HG03025 (cell line): ENCODE results near the gene ARNT2.
"Not testable (repeated sequence)": the region's sequence is repeated elsewhere in the genome, so short reads cannot be mapped to it uniquely, and the experiment has no call there.

Source experiments
- ATAC-seq: cut with Tn5 transposase; IDR thresholded peaks from one replicate; pipeline ENCODE4 v1.9.1; 2021; ENCODE audit warnings: mild to moderate bottlenecking, moderate library complexity; ENCODE audit not compliant: unreplicated experiment, low FRiP score

The ARNT2 gene

DNA sequence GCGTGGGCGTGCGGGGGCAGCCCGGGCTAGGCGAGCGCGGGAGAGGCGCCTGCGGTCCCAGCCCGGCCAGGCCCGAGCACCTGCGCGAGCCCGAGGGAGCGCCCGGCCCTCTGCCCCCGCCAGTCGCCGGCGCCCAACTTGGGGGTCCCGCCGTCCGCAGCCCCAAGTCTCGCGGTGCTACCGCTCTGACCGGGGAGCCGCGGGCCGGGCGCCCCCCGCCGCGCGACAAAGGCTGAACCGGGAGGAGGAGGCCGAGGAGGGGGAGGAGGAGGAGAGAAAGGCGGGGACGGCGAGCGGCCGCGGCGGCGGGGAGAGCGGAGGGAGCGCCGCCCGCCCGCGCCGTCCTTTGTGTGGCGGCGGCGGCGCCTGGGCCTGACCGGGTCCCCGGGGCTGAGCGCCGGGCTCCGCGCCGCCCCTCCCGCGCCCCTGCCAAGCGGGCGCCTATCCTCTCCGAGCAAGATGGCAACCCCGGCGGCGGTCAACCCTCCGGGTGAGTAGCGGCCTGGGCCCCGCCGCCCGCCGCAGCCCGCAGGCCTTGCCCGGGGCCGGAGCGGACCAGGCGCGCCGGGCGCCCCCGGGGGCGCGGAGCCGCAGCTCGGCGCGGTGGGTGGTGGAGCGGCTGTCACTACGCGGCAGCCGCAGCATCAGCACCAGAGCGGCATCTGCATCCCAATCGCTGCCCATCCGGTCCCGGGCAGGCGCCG, at the start of gene ARNT2:
Gene ARNT2 (plus strand): TSS at position 326 of the 704 bp plus-strand sequence. CDS start 134 bp downstream, at position 460.
- no peak for ATAC-seq

DNA sequence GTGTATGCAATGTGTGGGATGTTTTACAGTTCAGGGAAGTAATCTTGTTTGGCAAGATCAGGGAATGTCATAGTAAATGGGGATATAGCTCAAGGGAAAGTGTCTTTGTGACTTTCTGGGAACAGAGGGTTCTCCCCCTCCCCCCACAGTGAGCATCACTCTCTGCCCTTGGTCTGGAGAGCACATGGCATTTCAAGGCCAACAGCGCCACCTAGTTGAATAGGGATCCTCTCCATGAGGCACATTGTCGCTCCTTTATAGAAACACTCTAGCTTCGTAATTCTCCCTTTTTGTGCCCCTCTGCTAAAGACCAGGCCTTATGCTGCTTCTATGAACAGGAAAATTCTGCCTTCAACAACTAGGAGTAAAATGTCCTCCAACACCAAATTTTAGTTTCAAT, 37.1 kb upstream of the ARNT2 start:
- ATAC-seq = no peak

DNA sequence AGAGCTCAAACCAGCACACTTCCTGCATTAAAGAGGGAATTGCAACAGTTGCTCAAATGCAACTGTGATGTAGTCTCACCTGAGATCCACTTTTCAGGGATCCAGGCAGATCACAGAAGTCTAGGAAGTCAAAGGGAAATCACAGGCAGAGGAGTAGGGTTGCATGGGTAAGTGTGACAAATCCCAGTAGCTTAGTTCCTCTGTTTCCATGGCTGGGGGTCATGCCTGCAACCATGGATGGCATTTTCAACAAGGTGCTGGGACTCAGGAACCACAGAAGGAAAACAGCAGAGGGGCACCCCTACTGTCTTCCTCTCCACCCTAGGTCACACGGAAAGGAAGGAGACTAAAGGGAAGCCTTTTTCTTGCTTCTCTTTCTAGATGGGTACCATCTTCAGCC, 36.5 kb upstream of the ARNT2 start:
- ATAC-seq = no peak

DNA sequence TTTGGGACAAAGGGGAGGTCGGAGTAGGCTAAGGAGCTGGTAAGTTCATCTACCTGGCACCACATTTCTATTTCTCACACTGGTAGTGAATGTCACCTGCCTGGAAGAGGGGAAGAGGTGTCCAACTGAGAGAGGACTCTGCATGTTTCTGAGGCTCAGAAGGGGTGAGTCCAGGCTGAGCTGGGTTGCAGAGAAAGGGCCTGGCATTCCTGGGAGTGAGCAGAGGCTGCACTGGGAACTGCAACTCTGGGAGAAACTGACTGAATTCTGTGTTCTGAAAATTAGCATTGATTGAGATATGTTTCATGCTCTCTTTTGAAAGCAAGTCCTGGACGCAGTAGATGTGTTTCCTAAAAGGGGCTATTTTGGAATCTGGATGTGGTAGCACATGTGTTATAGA, 32.3 kb upstream of the ARNT2 start:
- no peak for ATAC-seq

DNA sequence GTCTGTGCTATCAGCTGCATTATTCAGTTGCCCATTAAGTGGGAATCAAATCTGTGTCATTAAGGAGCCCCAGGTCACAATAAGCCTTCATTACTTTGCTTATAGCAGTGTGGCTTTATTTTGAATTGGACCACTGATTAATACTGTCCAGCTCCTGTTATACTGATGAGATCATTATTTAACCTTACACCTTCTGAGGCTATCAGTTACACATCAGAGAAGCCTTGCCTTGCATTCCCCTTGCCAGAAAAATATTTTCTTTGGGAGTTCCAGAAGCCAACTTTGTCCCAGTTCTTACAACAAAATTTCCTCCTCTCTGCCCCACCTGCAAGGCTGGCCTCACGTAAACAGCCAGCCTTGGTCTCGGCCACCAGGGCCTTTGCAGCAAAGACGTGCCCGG, 29.7 kb upstream of the ARNT2 start:
- ATAC-seq = no peak

DNA sequence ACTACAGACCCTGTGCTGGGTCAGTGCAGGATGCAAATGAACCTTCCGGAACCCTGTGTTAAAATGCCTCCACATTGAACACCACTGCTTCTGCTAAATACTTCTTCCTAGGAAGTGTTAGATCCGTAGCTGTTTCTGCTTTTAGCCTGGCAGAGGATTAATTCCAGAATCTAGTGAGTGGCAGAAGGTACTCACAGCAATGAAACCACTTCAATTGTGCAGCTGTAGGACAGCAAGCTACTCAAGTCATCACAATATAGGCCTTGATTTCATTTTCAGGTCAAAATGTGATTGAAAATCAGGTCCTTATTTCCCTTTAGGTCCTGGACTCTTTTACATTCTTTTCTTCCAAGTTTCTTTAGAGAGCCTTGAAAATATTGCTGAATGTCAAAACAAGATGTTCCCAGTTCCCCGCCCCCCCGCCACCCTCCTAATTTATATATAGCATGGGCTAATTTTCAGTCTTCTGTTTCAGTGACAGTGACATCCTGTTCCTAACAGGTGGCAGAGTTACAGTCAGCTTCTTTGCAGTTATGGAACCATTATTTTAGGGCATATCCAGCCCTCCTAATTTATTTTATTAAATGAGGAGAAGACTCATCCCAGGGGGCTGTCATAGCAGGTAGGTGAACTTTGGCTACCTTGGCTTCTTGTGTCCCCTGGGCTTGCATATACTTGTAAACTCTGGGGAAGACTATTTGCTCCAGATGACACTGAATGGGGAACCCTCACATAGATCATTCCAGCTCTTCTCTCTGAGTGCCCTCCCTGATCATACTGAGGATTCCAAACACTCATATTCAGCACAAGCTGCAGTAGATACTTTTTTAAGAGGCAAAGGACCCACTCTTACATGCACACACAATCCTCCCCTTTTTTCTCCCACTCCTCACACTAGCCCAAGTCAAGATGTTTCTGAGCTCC, 28.0 kb upstream of the ARNT2 start:
- no peak for ATAC-seq

DNA sequence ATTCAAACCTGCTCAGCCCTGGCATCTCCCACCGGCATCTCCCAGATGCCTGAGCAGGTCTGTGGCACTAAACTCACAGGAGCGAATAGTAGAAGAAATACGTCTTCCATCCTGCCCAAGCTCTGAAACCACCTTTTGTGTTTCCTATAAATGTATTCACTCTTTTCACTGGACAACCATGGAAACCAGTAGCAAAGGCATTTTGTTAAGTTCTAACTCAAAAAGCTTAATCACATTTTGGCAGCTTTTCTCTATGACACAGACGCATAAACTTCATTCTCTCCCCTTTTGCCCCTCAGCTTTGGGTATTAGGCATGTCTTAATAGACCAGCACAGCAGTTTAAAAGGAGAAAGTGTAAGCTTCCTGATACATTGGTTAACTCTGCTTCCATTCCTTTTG, 24.5 kb upstream of the ARNT2 start:
- ATAC-seq = no peak

DNA sequence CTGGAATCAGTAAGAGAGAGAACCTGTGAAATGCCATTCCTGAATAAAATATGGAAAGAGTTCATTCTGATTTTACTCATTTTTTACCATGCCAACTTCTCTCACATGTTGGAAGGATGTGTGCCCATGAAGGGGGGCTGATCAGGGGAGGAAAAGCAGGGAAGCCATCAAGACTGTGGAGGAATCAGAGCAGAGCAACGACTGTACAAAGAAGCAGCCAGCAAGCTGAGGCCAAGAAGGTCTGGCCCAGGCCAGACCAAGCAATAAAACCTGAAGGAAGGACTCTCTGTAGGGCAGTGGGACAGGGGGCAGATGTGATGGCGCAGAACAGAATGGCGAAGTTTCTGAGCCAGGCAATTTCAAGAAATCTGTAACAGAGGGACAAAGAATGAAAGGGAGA, 24.0 kb upstream of the ARNT2 start:
- ATAC-seq = no peak

DNA sequence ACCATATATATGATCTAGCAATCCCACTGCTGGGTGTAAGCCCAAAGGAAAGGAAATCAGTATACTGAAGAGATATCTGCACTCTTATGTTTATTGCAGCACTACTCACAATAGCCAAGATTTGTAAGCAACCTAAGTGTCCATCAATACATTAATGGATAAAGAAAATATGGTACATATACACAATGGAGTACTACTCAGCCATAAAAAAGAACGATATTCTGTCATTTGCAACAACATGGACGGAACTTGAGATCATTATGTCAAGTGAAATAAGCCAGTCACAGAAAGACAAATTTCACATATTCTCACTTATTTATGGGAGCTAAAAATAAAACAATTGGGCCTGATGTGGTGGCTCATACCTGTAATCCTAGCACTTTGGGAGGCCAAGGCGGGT, 21.9 kb upstream of the ARNT2 start:
- ATAC-seq = no peak

DNA sequence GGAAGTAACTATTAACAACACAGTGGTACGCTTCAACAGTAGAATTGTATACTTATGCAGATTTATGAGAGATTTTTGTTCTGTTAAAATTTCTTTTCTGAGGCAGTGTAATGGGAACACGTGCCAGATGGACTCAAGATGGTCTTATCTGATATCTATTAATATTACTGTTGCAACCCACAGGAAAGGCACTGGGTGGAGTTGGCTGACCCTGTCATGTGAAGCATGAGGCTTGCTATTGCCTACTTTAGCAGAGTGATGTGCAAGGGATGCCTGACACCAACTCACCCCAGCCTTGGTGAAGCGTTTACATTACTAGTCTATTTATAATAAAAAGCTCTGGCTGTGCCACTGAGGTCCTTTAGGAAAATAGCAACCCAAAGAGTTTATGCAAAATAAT, 19.8 kb upstream of the ARNT2 start:
- ATAC-seq = no peak

DNA sequence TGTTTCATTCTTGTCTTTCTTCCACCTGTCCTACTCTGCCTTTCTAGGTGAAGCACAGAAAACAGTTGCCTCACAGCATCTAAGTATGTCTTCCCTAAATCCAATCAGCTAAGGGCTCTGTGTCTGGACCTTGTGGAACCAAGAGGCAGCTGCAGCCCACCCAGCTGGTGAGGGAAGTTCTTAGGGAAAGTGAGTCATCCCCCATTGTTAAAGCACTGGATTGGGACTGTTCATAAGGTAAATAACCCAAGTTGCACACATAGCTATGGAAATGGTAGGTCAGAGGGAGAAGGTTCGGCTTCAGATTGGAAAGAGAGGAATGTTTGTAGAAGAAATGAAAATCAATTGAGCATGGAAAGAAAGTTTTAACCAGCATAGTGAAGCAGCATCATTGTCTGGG, 18.0 kb upstream of the ARNT2 start:
- ATAC-seq = no peak

DNA sequence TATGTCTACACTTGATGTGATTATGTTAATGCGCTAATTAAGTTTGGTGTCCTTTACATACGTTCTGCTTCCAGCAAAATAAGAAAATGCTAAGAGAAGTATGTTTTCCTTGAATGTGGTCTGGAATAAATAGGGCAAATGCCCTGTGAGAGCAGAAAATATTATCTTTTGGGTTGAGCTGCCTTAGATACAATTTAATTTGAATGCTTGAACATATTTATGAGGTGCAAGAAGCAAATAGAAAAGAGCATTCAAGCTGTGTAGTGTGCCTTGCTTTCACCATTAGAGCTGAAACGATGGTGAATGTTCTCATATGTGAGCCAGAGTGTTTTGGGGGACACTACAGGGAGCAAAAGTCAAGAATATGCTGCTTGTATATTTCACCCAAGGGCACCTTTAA, 15.9 kb upstream of the ARNT2 start:
- ATAC-seq = no peak

DNA sequence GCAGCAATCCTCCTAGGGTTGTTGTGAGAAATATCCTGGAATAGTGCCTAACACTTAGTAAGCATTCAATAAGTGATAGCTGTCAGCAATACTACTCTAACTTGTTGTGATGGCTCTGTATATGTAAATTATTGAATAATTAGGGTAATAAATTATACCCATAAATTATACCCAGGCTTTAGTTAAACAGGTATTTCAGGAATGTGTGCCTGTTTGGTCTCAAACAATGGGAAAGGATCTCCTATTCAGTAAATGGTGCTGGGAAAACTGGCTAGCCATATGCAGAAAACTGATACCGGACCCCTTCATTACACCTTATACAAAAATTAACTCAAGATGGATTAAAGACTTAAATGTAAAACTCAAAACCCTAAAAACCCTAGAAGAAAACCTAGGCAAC, 14.8 kb upstream of the ARNT2 start:
- ATAC-seq = no peak

DNA sequence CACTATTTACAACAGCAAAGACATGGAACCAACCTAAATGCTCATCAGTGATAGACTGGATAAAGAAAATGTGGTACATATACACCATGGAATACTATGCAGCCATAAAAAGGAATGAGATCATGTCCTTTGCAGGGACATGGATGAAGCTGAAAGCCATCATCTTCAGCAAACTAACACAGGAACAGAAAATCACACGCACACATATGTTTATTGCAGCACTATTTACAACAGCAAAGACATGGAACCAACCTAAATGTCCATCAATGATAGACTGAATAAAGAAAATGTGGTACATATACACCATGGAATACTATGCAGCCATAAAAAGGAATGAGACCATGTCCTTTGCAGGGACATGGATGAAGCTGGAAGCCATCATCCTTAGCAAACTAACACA, 13.2 kb upstream of the ARNT2 start:
- ATAC-seq = not testable (repeated sequence)

DNA sequence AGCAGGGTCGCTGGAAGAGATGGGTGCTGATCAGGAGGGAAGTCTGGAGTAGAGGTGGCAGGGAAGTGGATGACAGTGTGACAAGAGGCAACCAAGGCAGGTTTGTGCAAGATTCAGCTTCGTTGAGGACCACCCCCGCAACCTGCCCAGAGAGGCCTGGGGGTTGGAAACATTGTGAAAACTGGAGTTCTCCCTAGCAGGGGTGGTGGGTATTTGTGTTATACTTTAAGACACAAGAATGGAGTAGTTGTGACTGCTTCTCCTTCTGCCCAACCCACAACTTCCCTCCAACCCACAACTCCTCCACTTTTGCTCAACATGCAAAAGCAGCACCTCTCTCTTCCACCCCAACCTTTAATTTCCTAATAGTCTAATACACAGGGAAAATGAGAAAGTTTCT, 8.6 kb upstream of the ARNT2 start:
- no peak for ATAC-seq

DNA sequence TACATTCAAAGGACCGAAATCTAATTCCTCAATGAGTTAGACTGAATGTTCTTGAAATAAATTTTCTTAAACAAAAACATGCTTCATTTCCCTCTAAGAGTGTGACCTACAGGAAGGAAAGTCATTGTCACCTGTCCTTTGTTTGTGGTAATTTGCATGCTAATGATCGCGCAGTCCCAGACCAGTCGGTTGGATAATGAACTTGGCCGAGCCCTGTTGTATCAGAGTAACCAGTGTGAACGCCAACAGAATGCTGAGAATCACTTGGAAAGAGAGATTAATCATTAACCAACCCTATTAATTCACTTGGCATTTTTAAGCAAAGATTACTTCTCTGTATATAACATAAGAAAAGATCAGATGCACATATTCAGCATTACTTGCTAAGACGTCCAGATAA, 8.1 kb upstream of the ARNT2 start:
- no peak for ATAC-seq

DNA sequence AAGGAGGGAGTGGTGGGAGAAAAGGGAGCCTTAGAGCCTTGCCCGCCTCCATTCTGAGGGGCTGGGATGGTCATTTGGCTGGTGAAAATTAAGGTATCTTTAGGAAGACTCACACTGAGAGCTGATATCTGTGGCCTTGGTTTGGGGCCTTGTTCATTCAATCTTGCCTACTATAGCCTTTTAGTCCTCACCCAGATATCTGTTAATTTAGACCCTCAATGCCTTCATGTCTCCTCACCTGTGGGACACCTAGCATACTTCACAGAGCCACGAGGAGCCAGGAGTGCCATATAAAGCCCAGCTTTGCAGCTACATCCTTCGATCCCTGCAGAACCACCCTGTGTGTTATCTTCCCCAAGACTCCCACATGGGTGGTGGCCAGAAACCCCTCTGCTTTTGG, 4.7 kb upstream of the ARNT2 start:
- ATAC-seq = no peak

DNA sequence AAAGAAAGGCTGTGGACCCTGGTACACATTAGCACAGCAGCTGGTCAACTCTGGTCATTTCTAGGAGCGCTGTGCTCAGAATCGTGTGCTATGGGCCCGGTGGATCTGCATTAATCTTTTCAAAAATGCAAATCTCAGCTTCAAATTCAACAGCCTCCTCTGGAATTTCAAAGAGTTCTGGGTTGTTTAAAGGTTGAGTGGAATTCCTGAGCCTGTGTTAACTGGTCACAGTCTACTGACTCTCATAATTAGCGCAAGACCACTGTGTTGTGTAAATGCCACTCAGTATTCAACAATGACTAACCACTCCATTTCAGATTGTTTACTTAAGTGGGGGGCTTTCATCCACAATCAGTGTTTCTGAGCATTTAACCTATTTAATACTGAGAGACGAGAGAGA, 2.7 kb upstream of the ARNT2 start:
- ATAC-seq = no peak

DNA sequence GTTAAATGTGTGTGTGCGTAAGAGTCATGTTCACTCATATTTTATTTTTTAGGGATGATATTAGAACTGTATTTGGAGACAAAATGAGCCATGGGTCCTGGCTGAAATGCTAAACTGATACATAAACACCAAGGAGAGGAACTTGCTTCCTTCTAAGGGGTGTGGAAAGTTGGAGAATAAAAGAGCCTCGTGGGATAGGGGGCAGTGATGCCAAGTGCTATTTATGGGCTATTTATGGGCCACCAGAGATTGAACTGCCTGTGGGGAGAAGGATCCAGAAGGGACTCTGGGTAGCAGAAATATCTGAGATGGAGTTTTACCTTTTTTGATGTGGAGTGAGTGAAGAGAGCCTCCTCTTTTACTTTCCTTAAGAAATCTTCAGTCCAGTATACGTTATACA, 1.8 kb upstream of the ARNT2 start:
- ATAC-seq = no peak

DNA sequence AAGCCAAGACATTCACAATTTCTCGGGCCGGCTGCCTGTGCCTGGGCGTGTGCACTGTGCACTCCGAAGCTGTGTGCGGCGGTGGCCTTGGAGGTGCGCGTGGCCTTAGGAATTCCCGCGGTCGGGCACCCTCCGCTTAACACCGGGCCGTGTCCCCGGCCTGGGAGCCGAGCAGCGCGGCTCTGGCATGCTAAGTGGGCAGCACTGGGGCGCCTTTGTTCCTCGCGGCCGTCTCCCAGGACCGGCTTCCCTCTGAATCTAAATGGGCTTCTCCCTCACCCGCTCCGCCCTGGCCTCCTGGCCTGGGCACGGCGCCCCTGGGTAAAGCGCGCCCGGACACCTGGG, 498 bp upstream of the ARNT2 start:
- ATAC-seq = no peak

DNA sequence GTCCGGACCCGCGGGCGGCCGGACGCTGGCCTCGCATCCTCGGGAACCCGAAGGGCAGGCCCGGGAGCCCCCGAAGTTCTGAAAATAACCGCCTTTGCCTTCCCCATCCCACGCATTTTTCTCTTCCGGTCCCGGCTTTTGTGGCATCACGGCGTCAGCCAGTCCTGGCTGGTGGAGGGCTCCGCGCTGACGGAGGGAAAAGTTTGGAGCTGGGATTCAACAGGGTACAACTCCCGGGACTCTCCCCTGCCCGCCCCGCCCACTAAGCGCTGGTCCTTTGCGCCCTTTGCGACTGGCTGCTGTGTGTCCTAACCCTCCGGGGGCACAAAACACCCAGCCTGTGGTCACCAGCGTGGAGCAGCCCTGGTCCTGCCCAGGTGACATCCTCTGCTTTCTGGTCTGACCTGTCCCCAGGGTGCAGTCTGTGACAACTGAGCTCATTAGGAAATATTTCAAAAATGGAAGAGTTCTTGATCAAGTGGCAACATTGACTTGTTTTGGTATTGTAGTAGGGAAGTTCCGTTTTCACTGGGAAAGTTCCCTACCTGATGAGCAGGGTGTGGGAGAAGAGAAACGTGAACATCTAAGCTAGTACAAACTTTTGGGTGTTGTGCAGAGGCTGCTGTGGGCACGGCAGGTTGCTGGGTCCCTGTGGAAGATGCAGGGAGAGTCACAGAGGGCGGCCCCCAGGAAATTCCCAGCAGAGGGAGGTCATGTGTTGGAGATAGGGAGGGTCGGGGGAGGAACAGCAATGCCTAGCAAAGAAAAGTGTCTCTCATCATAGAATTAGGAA, 775 bp downstream of the ARNT2 start:
- no peak for ATAC-seq

DNA sequence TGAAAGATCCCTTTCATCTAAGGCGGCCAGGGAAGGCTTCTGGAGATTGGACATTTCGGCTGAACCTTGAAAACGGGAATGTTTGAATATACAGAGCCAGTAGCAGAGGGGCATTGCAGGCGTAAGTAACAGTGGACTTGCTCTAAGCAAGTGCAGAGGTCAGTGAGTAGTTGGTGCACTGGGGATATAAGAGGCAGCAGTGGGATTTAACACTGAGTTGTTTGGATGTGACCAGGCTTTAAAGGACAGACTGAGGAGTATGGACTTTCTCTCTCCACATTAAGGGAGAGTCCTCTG, 1.3 kb downstream of the ARNT2 start:
- ATAC-seq = no peak
